SK-N-SH (cell line): ENCODE measurements around the gene HTR2C. TPM values are rescaled to one million over a fixed set of nuclear protein-coding genes. Genes with fewer than 3 reads are reported as not detected.

Experiments
- CTCF ChIA-PET: fragments of 300-600, 350-600 bp; formaldehyde crosslinking; extraction: SDS; loops from one replicate; lab custom pipeline; 2021; lab: Yijun Ruan, JAX
- POLR2A ChIA-PET: fragments of 350-600 bp; sonication (Branson Sonifier 250); formaldehyde crosslinking; extraction: SDS; loops from one replicate; lab custom pipeline; 2020; ENCODE audit warnings: antibody characterized with exemption, inconsistent platforms; lab: Yijun Ruan, JAX
- DNase-seq: peaks from one replicate; pipeline ENCODE4 v3.0.0; 2012
- H2AFZ ChIP-seq: fragments of 200-600 bp; sonication (generic); 2 replicates; pipeline ENCODE4 v1.8.1; 2016; ENCODE audit warnings: antibody characterized with exemption, mild to moderate bottlenecking, low read depth
- H3F3A ChIP-seq: fragments of 200-600 bp; sonication (generic); replicated peaks from 2 replicates; pipeline ENCODE3; 2016; ENCODE audit warnings: antibody characterized with exemption, mild to moderate bottlenecking; ENCODE audit not compliant: insufficient read depth
- H3K27ac ChIP-seq, 2 experiments: fragments of 200-500 bp in 1 of 2; fragments of 200-600 bp in 1 of 2; sonication (Bioruptor generic) in 1 of 2; sonication (generic), shearing (Covaris generic) in 1 of 2; 2 replicates each; pipeline versions ENCODE4 v1.5.1 to v1.6.1; 2014 to 2016; ENCODE audit warnings: low read depth in 2 of 2, inconsistent platforms in 1 of 2, low read length in 1 of 2, mild to moderate bottlenecking in 1 of 2, mixed read lengths in 1 of 2
- H3K27me3 ChIP-seq: fragments of 200-600 bp; sonication (generic), shearing (Covaris generic); 2 replicates; pipeline ENCODE4 v1.6.1; 2016; ENCODE audit warnings: mixed run types; ENCODE audit not compliant: insufficient read depth
- H3K36me3 ChIP-seq, 2 experiments: fragments of 200-500 bp in 1 of 2; fragments of 200-600 bp in 1 of 2; sonication (Bioruptor generic) in 1 of 2; sonication (generic) in 1 of 2; replicated peaks in 1 of 2; 2 replicates each; pipeline versions ENCODE3 to v1.5.1; 2014 to 2016; ENCODE audit warnings: low read length in 1 of 2, mild to moderate bottlenecking in 1 of 2; ENCODE audit not compliant: insufficient read depth in 2 of 2, control insufficient read depth in 1 of 2
- H3K4me1 ChIP-seq, 2 experiments: fragments of 200-500 bp in 1 of 2; fragments of 200-600 bp in 1 of 2; sonication (Bioruptor generic) in 1 of 2; sonication (generic), shearing (Covaris generic) in 1 of 2; 2 replicates each; pipeline versions ENCODE4 v1.5.1 to v1.6.1; 2014 to 2016; ENCODE audit warnings: low read depth in 1 of 2, low read length in 1 of 2, mixed run types in 1 of 2; ENCODE audit not compliant: insufficient read depth in 2 of 2, control insufficient read depth in 1 of 2
- H3K4me2 ChIP-seq: fragments of 200-600 bp; sonication (generic), shearing (Covaris generic); 2 replicates; pipeline ENCODE4 v1.6.1; 2017; ENCODE audit warnings: mixed run types
- H3K4me3 ChIP-seq, 2 experiments: fragments of 200-500 bp in 1 of 2; fragments of 200-600 bp in 1 of 2; sonication (Bioruptor generic) in 1 of 2; sonication (generic), shearing (Covaris generic) in 1 of 2; 2 replicates each; pipeline versions ENCODE4 v1.5.1 to v1.8.1; 2014 to 2016; ENCODE audit warnings: low read depth in 2 of 2, inconsistent platforms in 1 of 2, low read length in 1 of 2, mild to moderate bottlenecking in 1 of 2, mixed read lengths in 1 of 2, moderate library complexity in 1 of 2
- H3K79me2 ChIP-seq: fragments of 200-600 bp; sonication (generic); 2 replicates; pipeline ENCODE4 v1.8.1; 2017; ENCODE audit warnings: mild to moderate bottlenecking; ENCODE audit not compliant: insufficient read depth
- H3K9ac ChIP-seq: fragments of 200-600 bp; sonication (generic); 2 replicates; pipeline ENCODE4 v1.6.1; 2017; ENCODE audit warnings: mixed run types
- H3K9me2 ChIP-seq: fragments of 200-600 bp; sonication (generic); 2 replicates; pipeline ENCODE4 v1.6.1; 2017; ENCODE audit warnings: mixed run types
- H3K9me3 ChIP-seq: fragments of 200-600 bp; sonication (generic); 2 replicates; pipeline ENCODE4 v1.6.1; 2017; ENCODE audit warnings: mixed run types, mild to moderate bottlenecking, moderate library complexity
- H4K20me1 ChIP-seq: fragments of 200-600 bp; sonication (generic); 2 replicates; pipeline ENCODE4 v1.6.1; 2017; ENCODE audit warnings: mild to moderate bottlenecking, mixed run types; ENCODE audit not compliant: insufficient read depth
- CHD2 ChIP-seq: fragments of 150-350 bp; IDR thresholded peaks from 2 replicates; pipeline ENCODE4 v1.6.1; 2018; ENCODE audit warnings: low read length; ENCODE audit not compliant: partially characterized antibody
- ELF1 ChIP-seq: IDR thresholded peaks from 2 replicates; pipeline ENCODE4 v1.4.0; 2012
- EP300 ChIP-seq, 2 experiments: IDR thresholded peaks; 2 replicates each; pipeline versions ENCODE4 v1.4.0 to v1.6.1; 2012; ENCODE audit warnings: borderline replicate concordance in 1 of 2, low read depth in 1 of 2, low read length in 1 of 2
- EZH2phosphoT487 ChIP-seq: fragments of 200-600 bp; sonication (generic); IDR thresholded peaks from 2 replicates; pipeline ENCODE4 v1.6.1; 2017; ENCODE audit warnings: low read depth, mixed run types, mild to moderate bottlenecking, antibody characterized with exemption, moderate library complexity, borderline replicate concordance
- FOSL2 ChIP-seq: IDR thresholded peaks from 2 replicates; pipeline ENCODE4 v1.4.0; 2012; ENCODE audit warnings: low read depth, mild to moderate bottlenecking, moderate library complexity, borderline replicate concordance
- FOXM1 ChIP-seq: IDR thresholded peaks from 2 replicates; pipeline ENCODE4 v1.4.0; 2012; ENCODE audit warnings: low read depth, mild to moderate bottlenecking
- GATA2 ChIP-seq: sonication (generic); formaldehyde crosslinking; IDR thresholded peaks from 2 replicates; pipeline ENCODE4 v1.5.0; 2020; ENCODE audit warnings: mild to moderate bottlenecking, missing genetic modification reagents
- JUND ChIP-seq: IDR thresholded peaks from 2 replicates; pipeline ENCODE4 v1.4.0; 2012
- MEF2A ChIP-seq: IDR thresholded peaks from 2 replicates; pipeline ENCODE4 v1.4.0; 2012; ENCODE audit warnings: low read depth, borderline replicate concordance
- MXI1 ChIP-seq: IDR thresholded peaks from 2 replicates; pipeline ENCODE4 v1.6.1; 2012; ENCODE audit warnings: mild to moderate bottlenecking, low read depth, low read length, improper control_type of control experiment
- NRF1 ChIP-seq: IDR thresholded peaks from 2 replicates; pipeline ENCODE4 v1.6.1; 2012; ENCODE audit warnings: low read depth, mild to moderate bottlenecking, low read length
- POLR2AphosphoS5 ChIP-seq: IDR thresholded peaks from 2 replicates; pipeline ENCODE4 v1.6.1; 2012; ENCODE audit warnings: low read depth, low read length
- RCOR1 ChIP-seq: fragments of 150-350 bp; IDR thresholded peaks from 2 replicates; pipeline ENCODE4 v1.6.1; 2017; ENCODE audit warnings: antibody characterized with exemption, low read length
- REST ChIP-seq: IDR thresholded peaks from 2 replicates; pipeline ENCODE4 v1.6.1; 2012; ENCODE audit warnings: mild to moderate bottlenecking, low read depth, low read length, moderate library complexity
- RFX5 ChIP-seq: IDR thresholded peaks from 2 replicates; pipeline ENCODE4 v1.6.1; 2012; ENCODE audit warnings: mild to moderate bottlenecking, improper control_type of control experiment, low read length
- RXRA ChIP-seq: IDR thresholded peaks from 2 replicates; pipeline ENCODE4 v1.4.0; 2012; ENCODE audit warnings: low read depth, mild to moderate bottlenecking, borderline replicate concordance
- SIN3A ChIP-seq: IDR thresholded peaks from 2 replicates; pipeline ENCODE4 v1.6.1; 2012; ENCODE audit warnings: low read depth, mild to moderate bottlenecking, low read length, moderate library complexity, borderline replicate concordance
- SMC3 ChIP-seq: IDR thresholded peaks from 2 replicates; pipeline ENCODE4 v1.6.1; 2012; ENCODE audit warnings: low read depth, low read length, improper control_type of control experiment
- TAF1 ChIP-seq: IDR thresholded peaks from 2 replicates; pipeline ENCODE4 v1.6.1; 2012; ENCODE audit warnings: low read depth, mild to moderate bottlenecking, low read length, moderate library complexity, borderline replicate concordance
- TCF12 ChIP-seq: IDR thresholded peaks from 2 replicates; pipeline ENCODE4 v1.4.0; 2012
- TEAD4 ChIP-seq: IDR thresholded peaks from 2 replicates; pipeline ENCODE4 v1.4.0; 2012; ENCODE audit warnings: mild to moderate bottlenecking, borderline replicate concordance; ENCODE audit not compliant: insufficient read depth
- YY1 ChIP-seq: IDR thresholded peaks from 2 replicates; pipeline ENCODE4 v1.4.0; 2012; ENCODE audit warnings: low read depth, mild to moderate bottlenecking
- ZBTB33 ChIP-seq: IDR thresholded peaks from 2 replicates; pipeline ENCODE4 v1.4.0; 2012; ENCODE audit warnings: low read depth, borderline replicate concordance
- WGBS: methylation state at CpG from one replicate; pipeline ENCODE4 v1.1.6; 2017; ENCODE audit warnings: low lambda C conversion rate; 5-methylcytosine and 5-hydroxymethylcytosine counted together
- polyA plus RNA-seq, 3 experiments: library from polyadenylated mRNA; depleted of rRNA; stranded (reverse); fragments of >200 nt; gene quantifications; 2 replicates each; pipeline ENCODE4 v1.2.3, GENCODE V29; 2012
- TF ChIP-seq, protein P1 (sequence below): fragments of 200-600 bp; sonication (generic); IDR thresholded peaks from 2 replicates; pipeline ENCODE4 v1.6.1; 2017; ENCODE audit warnings: antibody characterized with exemption, mild to moderate bottlenecking, moderate library complexity
- TF ChIP-seq, protein P2 (sequence below): IDR thresholded peaks from 2 replicates; pipeline ENCODE4 v1.4.0; 2012; ENCODE audit warnings: low read depth
- TF ChIP-seq, protein P3 (sequence below): fragments of 150-350 bp; IDR thresholded peaks from 2 replicates; pipeline ENCODE4 v1.6.1; 2017; ENCODE audit warnings: antibody characterized with exemption, low read length, low read depth, borderline replicate concordance

The HTR2C gene
- polyA plus RNA-seq, 1 of the 3 experiments (the other 2 are of a cell fraction), result 0.02 TPM

DNA sequence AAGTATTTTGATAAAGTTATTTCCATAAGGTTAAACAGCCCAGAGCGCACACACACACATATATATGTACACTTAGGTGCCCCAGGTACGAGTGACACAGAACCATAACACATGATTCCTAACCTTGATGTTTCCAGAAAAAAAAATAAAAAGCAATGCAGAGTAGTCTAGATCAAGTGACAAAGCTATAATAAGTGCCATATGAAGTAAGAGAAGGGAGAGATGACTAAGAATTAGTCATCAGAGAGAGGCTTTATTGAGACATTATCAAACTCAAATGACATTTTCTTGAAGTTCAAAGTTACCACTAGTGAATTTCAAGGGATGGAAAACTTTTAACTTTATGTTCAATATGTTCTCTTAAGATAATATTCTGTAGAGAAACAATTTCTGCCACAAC lies 215.0 kb downstream of the HTR2C start:
- Histone ChIP-seq H3K4me2 (no peak overlapping the region), H3K27ac (no peak overlapping the region), H3K27me3 (no peaks in the 10 kb centered on the region), H3K36me3 (no peaks in the 10 kb centered on the region), H4K20me1 (no peaks in the 10 kb centered on the region), H3K9me2 (no peaks in the 10 kb centered on the region), H3K9ac (no peak overlapping the region), H3K4me3 (no peak overlapping the region), H2AFZ (no peak overlapping the region), H3K9me3 (no peaks in the 10 kb centered on the region; the same call in 1 of the 2 replicates), H3K79me2 (no peaks in the 10 kb centered on the region), H3K4me1 (no peaks in the 10 kb centered on the region; a peak in 1 of 4 replicates), H3F3A (no peaks in the 10 kb centered on the region)
- WGBS, result 32% methylated on average over 2 of the region's 2 CpGs
- no peak for DNase-seq
- ChIA-PET CTCF (no interaction called here), POLR2A (no interaction called here)
- no peak for TF ChIP-seq ZBTB33
- no peak for TF ChIP-seq EZH2phosphoT487
- peak; percentile 60 for TF ChIP-seq JUND
- no peak for TF ChIP-seq YY1
- TF ChIP-seq ELF1, result no peak
- no peak for TF ChIP-seq FOXM1
- TF ChIP-seq FOSL2, result peak; percentile 72
- no peak for TF ChIP-seq MXI1
- TF ChIP-seq TCF12, result peak; percentile 59
- TF ChIP-seq CHD2, result no peak
- TF ChIP-seq, protein P1, sequence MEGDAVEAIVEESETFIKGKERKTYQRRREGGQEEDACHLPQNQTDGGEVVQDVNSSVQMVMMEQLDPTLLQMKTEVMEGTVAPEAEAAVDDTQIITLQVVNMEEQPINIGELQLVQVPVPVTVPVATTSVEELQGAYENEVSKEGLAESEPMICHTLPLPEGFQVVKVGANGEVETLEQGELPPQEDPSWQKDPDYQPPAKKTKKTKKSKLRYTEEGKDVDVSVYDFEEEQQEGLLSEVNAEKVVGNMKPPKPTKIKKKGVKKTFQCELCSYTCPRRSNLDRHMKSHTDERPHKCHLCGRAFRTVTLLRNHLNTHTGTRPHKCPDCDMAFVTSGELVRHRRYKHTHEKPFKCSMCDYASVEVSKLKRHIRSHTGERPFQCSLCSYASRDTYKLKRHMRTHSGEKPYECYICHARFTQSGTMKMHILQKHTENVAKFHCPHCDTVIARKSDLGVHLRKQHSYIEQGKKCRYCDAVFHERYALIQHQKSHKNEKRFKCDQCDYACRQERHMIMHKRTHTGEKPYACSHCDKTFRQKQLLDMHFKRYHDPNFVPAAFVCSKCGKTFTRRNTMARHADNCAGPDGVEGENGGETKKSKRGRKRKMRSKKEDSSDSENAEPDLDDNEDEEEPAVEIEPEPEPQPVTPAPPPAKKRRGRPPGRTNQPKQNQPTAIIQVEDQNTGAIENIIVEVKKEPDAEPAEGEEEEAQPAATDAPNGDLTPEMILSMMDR, result no peak
- TF ChIP-seq REST, result no peak
- TF ChIP-seq RCOR1, result no peak
- TF ChIP-seq, protein P2, sequence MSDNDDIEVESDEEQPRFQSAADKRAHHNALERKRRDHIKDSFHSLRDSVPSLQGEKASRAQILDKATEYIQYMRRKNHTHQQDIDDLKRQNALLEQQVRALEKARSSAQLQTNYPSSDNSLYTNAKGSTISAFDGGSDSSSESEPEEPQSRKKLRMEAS, result no peak
- TF ChIP-seq NRF1, result no peak
- no peak for TF ChIP-seq SIN3A
- TF ChIP-seq, protein P3, sequence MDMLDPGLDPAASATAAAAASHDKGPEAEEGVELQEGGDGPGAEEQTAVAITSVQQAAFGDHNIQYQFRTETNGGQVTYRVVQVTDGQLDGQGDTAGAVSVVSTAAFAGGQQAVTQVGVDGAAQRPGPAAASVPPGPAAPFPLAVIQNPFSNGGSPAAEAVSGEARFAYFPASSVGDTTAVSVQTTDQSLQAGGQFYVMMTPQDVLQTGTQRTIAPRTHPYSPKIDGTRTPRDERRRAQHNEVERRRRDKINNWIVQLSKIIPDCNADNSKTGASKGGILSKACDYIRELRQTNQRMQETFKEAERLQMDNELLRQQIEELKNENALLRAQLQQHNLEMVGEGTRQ, result no peak
- TF ChIP-seq EP300 (IDR thresholded peaks at IDR 0.05; ENCODE audit: borderline replicate concordance in 1 of 2, low read depth in 1 of 2, low read length in 1 of 2), result 0 out of 4 replicates have a peak, but pooled peaks of 1 of the 2 experiments have one; percentile 8
- TF ChIP-seq MEF2A, result no peak
- TF ChIP-seq TAF1, result no peak
- TF ChIP-seq TEAD4, result no peak
- no peak for TF ChIP-seq RXRA
- no peak for TF ChIP-seq GATA2 (CRISPR knock-in tag)
- no peak for TF ChIP-seq POLR2AphosphoS5
- no peak for TF ChIP-seq SMC3
- no peak for TF ChIP-seq RFX5
